SU-DHL-6 (cell line): ENCODE data around the gene NTMT1.

ENCODE experiments used
- H2AFZ ChIP-seq: fragments of 200-600 bp; sonication (generic); 2 replicates; pipeline ENCODE4 v1.6.1; 2014; ENCODE audit warnings: low read depth, mild to moderate bottlenecking, moderate library complexity, mixed read lengths, antibody characterized with exemption, low read length; ENCODE audit not compliant: severe bottlenecking
- H3F3A ChIP-seq: fragments of 200-600 bp; shearing (Covaris generic); 2 replicates; pipeline ENCODE4 v1.6.0; 2016; ENCODE audit warnings: antibody characterized with exemption, mild to moderate bottlenecking; ENCODE audit not compliant: insufficient read depth
- H3K27ac ChIP-seq: fragments of 200-600 bp; sonication (generic); 2 replicates; pipeline ENCODE4 v1.5.1; 2016; ENCODE audit warnings: low read depth, mild to moderate bottlenecking, low read length, moderate library complexity, mixed read lengths
- H3K27me3 ChIP-seq: fragments of 200-600 bp; sonication (generic), shearing (Covaris generic); 2 replicates; pipeline ENCODE4 v1.6.0; 2014; ENCODE audit warnings: mild to moderate bottlenecking, low read length
- H3K36me3 ChIP-seq: fragments of 200-600 bp; sonication (generic); 2 replicates; pipeline ENCODE4 v1.6.1; 2014; ENCODE audit warnings: mild to moderate bottlenecking, low read length, mixed read lengths
- H3K4me2 ChIP-seq: fragments of 300-600, 200-600 bp; shearing (Covaris generic), sonication (generic); 2 replicates; pipeline ENCODE4 v1.6.0; 2014; ENCODE audit warnings: low read length, low read depth, mild to moderate bottlenecking; ENCODE audit not compliant: poor library complexity, severe bottlenecking
- H3K4me3 ChIP-seq: fragments of 200-600 bp; sonication (generic); 2 replicates; pipeline ENCODE4 v1.5.1; 2014; ENCODE audit warnings: antibody characterized with exemption, low read length, mild to moderate bottlenecking, mixed read lengths; ENCODE audit not compliant: insufficient read depth, poor library complexity, severe bottlenecking
- H3K79me2 ChIP-seq: fragments of 200-600 bp; sonication (generic); 2 replicates; pipeline ENCODE4 v1.6.1; 2014; ENCODE audit warnings: mild to moderate bottlenecking, low read length, moderate library complexity; ENCODE audit not compliant: insufficient read depth
- H3K9ac ChIP-seq: fragments of 200-600 bp; sonication (generic); 2 replicates; pipeline ENCODE4 v1.7.0; 2014; ENCODE audit warnings: mild to moderate bottlenecking, low read length
- H3K9me2 ChIP-seq: fragments of 200-600 bp; sonication (generic); replicated peaks from 2 replicates; pipeline ENCODE4 v1.6.1; 2014; ENCODE audit warnings: low read length; ENCODE audit not compliant: insufficient read depth
- H3K9me3 ChIP-seq: fragments of 200-600 bp; sonication (generic); 2 replicates; pipeline ENCODE4 v1.6.1; 2014; ENCODE audit warnings: low read length, mixed read lengths; ENCODE audit not compliant: insufficient read depth
- H4K20me1 ChIP-seq: fragments of 200-600 bp; sonication (generic); 2 replicates; pipeline ENCODE4 v1.6.1; 2014; ENCODE audit warnings: low read depth, mild to moderate bottlenecking, antibody characterized with exemption, low read length, moderate library complexity, mixed read lengths
- CTCF ChIP-seq: fragments of 200-600 bp; sonication (generic); IDR thresholded peaks from one replicate; pipeline ENCODE4 v1.5.1; 2017; ENCODE audit warnings: antibody characterized with exemption, mild to moderate bottlenecking, low read length, moderate library complexity; ENCODE audit not compliant: insufficient read depth, poor library complexity, severe bottlenecking
- EZH2phosphoT487 ChIP-seq: fragments of 200-600 bp; sonication (generic), shearing (Covaris generic); conservative IDR thresholded peaks from 2 replicates; pipeline ENCODE4 v1.6.1; 2018; ENCODE audit warnings: mild to moderate bottlenecking, antibody characterized with exemption, low read length, moderate library complexity, mixed read lengths

The NTMT1 gene

GRCh38 chr9:129664746-129665388 lies 38.9 kb downstream of the NTMT1 start:
- Histone ChIP-seq H3K27me3 (no peaks in the 10 kb centered on the region), H3K36me3 (no peaks in the 10 kb centered on the region), H2AFZ (no peak overlapping the region), H3K4me2 (no peak overlapping the region), H3F3A (no peaks in the 10 kb centered on the region), H4K20me1 (no peaks in the 10 kb centered on the region), H3K9ac (no peak overlapping the region), H3K4me3 (no peak overlapping the region), H3K79me2 (no peaks in the 10 kb centered on the region), H3K27ac (no peak overlapping the region), H3K9me3 (no peaks in the 10 kb centered on the region), H3K9me2 (no peaks in the 10 kb centered on the region)
- TF ChIP-seq CTCF = no peak
- no peak for TF ChIP-seq EZH2phosphoT487

GRCh38 chr9:129665389-129665775 lies 39.4 kb downstream of the NTMT1 start, which contains the start of gene PRRX2:
Gene PRRX2 (plus strand): TSS chr9:129665647. CDS start chr9:129665868, 221 bp downstream.
- Histone ChIP-seq H4K20me1 (no peaks in the 10 kb centered on the region), H3K27ac (no peak within 1 kb of the TSS), H3K9me2 (no peaks in the 10 kb centered on the region), H3K27me3 (no peaks in the 10 kb centered on the region), H3K9me3 (no peaks in the 10 kb centered on the region), H3K4me3 (no peak within 1 kb of the TSS), H3K79me2 (no peaks in the 10 kb centered on the region), H3K36me3 (no peaks in the 10 kb centered on the region), H3F3A (no peaks in the 10 kb centered on the region), H3K9ac (no peak within 1 kb of the TSS), H3K4me2 (no peak within 1 kb of the TSS), H2AFZ (no peak within 1 kb of the TSS)
- TF ChIP-seq EZH2phosphoT487 (no peak), CTCF (no peak)

- no peak overlapping the region for H3K4me3 ChIP-seq
- no peak overlapping the region for H2AFZ ChIP-seq
- TF ChIP-seq EZH2phosphoT487 (no peak), CTCF (no peak)
Observed at GRCh38 chr9:129665814-129666520, 40.0 kb downstream of the NTMT1 start.

More at GRCh38 chr9:129665814-129666520, 40.0 kb downstream of the NTMT1 start:
- Histone ChIP-seq H3K4me2 (no peak overlapping the region), H3K9me2 (no peaks in the 10 kb centered on the region), H3K36me3 (no peaks in the 10 kb centered on the region), H3K9me3 (no peaks in the 10 kb centered on the region), H4K20me1 (no peaks in the 10 kb centered on the region), H3K27me3 (no peaks in the 10 kb centered on the region), H3K79me2 (no peaks in the 10 kb centered on the region), H3K9ac (no peak overlapping the region), H3F3A (no peaks in the 10 kb centered on the region), H3K27ac (no peak overlapping the region)
